Karpas-422 (cell line): ENCODE results near the gene SLC6A4. TPM values are rescaled to one million over a fixed set of nuclear protein-coding genes. Genes with fewer than 3 reads are reported as not detected.

Experiments
- DNase-seq: peaks from one replicate; pipeline ENCODE4 v3.0.0-alpha.2; 2015
- H2AFZ ChIP-seq: fragments of 200-600 bp; sonication (generic); 2 replicates; pipeline ENCODE4 v1.6.1; 2014; ENCODE audit warnings: antibody characterized with exemption, low read length, mixed read lengths
- H3K27ac ChIP-seq: fragments of 200-600 bp; sonication (generic); 2 replicates; pipeline ENCODE4 v1.5.1; 2014; ENCODE audit warnings: mild to moderate bottlenecking, low read length, moderate library complexity
- H3K27me3 ChIP-seq: fragments of 200-600 bp; sonication (generic); 2 replicates; pipeline ENCODE4 v1.6.1; 2014; ENCODE audit warnings: low read length, mixed read lengths
- H3K36me3 ChIP-seq: fragments of 200-600 bp; sonication (generic); 2 replicates; pipeline ENCODE4 v1.6.1; 2014; ENCODE audit warnings: low read length, mixed read lengths; ENCODE audit not compliant: insufficient read depth
- H3K4me1 ChIP-seq: fragments of 200-600 bp; sonication (generic); 2 replicates; pipeline ENCODE4 v1.6.1; 2014; ENCODE audit warnings: mild to moderate bottlenecking, low read length, mixed read lengths
- H3K4me2 ChIP-seq: fragments of 200-600 bp; sonication (generic); 2 replicates; pipeline ENCODE4 v1.6.1; 2014; ENCODE audit warnings: low read length, low read depth, mild to moderate bottlenecking; ENCODE audit not compliant: poor library complexity, severe bottlenecking
- H3K4me3 ChIP-seq: fragments of 200-600 bp; sonication (generic); 2 replicates; pipeline ENCODE4 v1.5.1; 2014; ENCODE audit warnings: mild to moderate bottlenecking, antibody characterized with exemption, low read length, mixed read lengths
- H3K79me2 ChIP-seq: fragments of 200-600 bp; sonication (generic); 2 replicates; pipeline ENCODE4 v1.6.1; 2014; ENCODE audit warnings: mild to moderate bottlenecking, low read length, mixed read lengths
- H3K9ac ChIP-seq: fragments of 200-600 bp; sonication (generic); 2 replicates; pipeline ENCODE4 v1.6.0; 2014; ENCODE audit warnings: low read length
- H3K9me2 ChIP-seq: fragments of 200-600 bp; sonication (generic), shearing (Covaris generic); replicated peaks from 2 replicates; pipeline ENCODE4 v1.6.0; 2014; ENCODE audit warnings: mild to moderate bottlenecking, low read length, moderate library complexity; ENCODE audit not compliant: insufficient read depth
- H3K9me3 ChIP-seq: fragments of 300-700, 200-600 bp; sonication (generic); 2 replicates; pipeline ENCODE4 v1.6.1; 2014; ENCODE audit warnings: low read length, mixed read lengths
- H4K20me1 ChIP-seq: fragments of 200-600 bp; sonication (generic); 2 replicates; pipeline ENCODE4 v1.6.1; 2014; ENCODE audit warnings: mild to moderate bottlenecking, antibody characterized with exemption, low read length, low read depth; ENCODE audit not compliant: insufficient read depth
- total RNA-seq: library from RNA; depleted of rRNA; stranded (reverse); fragments of >200 nt; shearing (Covaris generic); gene quantifications from 2 replicates; pipeline ENCODE4 v1.2.3, GENCODE V29; 2014; ENCODE audit warnings: low replicate concordance

Gene SLC6A4
- total RNA-seq, 1 experiment from 2014 or later: not detected

- Histone ChIP-seq H3K4me2 (no peak overlapping the region), H3K27ac (no peak overlapping the region), H3K9me3 (no peaks in the 10 kb centered on the region), H4K20me1 (no peaks in the 10 kb centered on the region), H3K79me2 (no peaks in the 10 kb centered on the region), H3K27me3 (no peaks in the 10 kb centered on the region), H3K36me3 (no peaks in the 10 kb centered on the region), H3K9ac (no peak overlapping the region), H3K4me1 (peaks cover 8% of the 10 kb centered on the region; the same call in 1 of the 2 replicates), H3K9me2 (no peaks in the 10 kb centered on the region), H3K4me3 (no peak overlapping the region), H2AFZ (no peak overlapping the region)
- no peak for DNase-seq
These were observed 2.0 kb upstream of the SLC6A4 start for GRCh38 chr17:30237296-30238002.

GRCh38 chr17:30236766-30237165 lies 1.3 kb upstream of the SLC6A4 start:
- no peaks in the 10 kb centered on the region for H3K36me3 ChIP-seq
- no peak overlapping the region for H3K4me2 ChIP-seq
- no peaks in the 10 kb centered on the region for H3K27me3 ChIP-seq
- no peak overlapping the region for H3K27ac ChIP-seq
- no peak overlapping the region for H3K9ac ChIP-seq
- no peaks in the 10 kb centered on the region for H3K9me2 ChIP-seq
- H3K79me2 ChIP-seq: no peaks in the 10 kb centered on the region
- peaks cover 8% of the 10 kb centered on the region; the same call in 1 of the 2 replicates for H3K4me1 ChIP-seq
- H3K9me3 ChIP-seq: no peaks in the 10 kb centered on the region
- H2AFZ ChIP-seq: no peak overlapping the region
- DNase-seq: no peak
- H3K4me3 ChIP-seq: no peak overlapping the region
- no peaks in the 10 kb centered on the region for H4K20me1 ChIP-seq

- H3K79me2 ChIP-seq: no peaks in the 10 kb centered on the region
- no peak overlapping the region for H3K4me3 ChIP-seq
- peaks cover 8% of the 10 kb centered on the region; the same call in 1 of the 2 replicates for H3K4me1 ChIP-seq
- no peaks in the 10 kb centered on the region for H4K20me1 ChIP-seq
- H3K27me3 ChIP-seq: no peaks in the 10 kb centered on the region
- no peak overlapping the region for H2AFZ ChIP-seq
- no peak for DNase-seq
- no peak overlapping the region for H3K9ac ChIP-seq
- no peaks in the 10 kb centered on the region for H3K9me3 ChIP-seq
- H3K4me2 ChIP-seq: no peak overlapping the region
- H3K27ac ChIP-seq: no peak overlapping the region
- H3K36me3 ChIP-seq: no peaks in the 10 kb centered on the region
- no peaks in the 10 kb centered on the region for H3K9me2 ChIP-seq
These were observed 764 bp upstream of the SLC6A4 start for GRCh38 chr17:30236297-30236624.

GRCh38 chr17:30234964-30235363 lies 533 bp downstream of the SLC6A4 start:
- Histone ChIP-seq H3K9ac (no peak overlapping the region), H3K4me2 (peak overlapping the region; percentile 7), H3K27ac (no peak overlapping the region), H3K79me2 (no peaks in the 10 kb centered on the region), H3K9me2 (no peaks in the 10 kb centered on the region), H3K27me3 (no peaks in the 10 kb centered on the region), H4K20me1 (no peaks in the 10 kb centered on the region), H3K4me3 (no peak overlapping the region), H3K4me1 (peaks cover 13% of the 10 kb centered on the region), H3K9me3 (no peaks in the 10 kb centered on the region), H3K36me3 (no peaks in the 10 kb centered on the region), H2AFZ (no peak overlapping the region)
- DNase-seq: peak; percentile 50

- DNase-seq: no peak
- H2AFZ ChIP-seq: no peak overlapping the region
- H3K4me3 ChIP-seq: no peak overlapping the region
- H3K4me1 ChIP-seq: peaks cover 13% of the 10 kb centered on the region
- H3K4me2 ChIP-seq: no peak overlapping the region
- no peaks in the 10 kb centered on the region for H3K36me3 ChIP-seq
- no peak overlapping the region for H3K27ac ChIP-seq
- H3K9ac ChIP-seq: no peak overlapping the region
- no peaks in the 10 kb centered on the region for H3K9me3 ChIP-seq
- no peaks in the 10 kb centered on the region for H3K27me3 ChIP-seq
- H3K79me2 ChIP-seq: no peaks in the 10 kb centered on the region
- H4K20me1 ChIP-seq: no peaks in the 10 kb centered on the region
- H3K9me2 ChIP-seq: no peaks in the 10 kb centered on the region
These were observed 1.2 kb downstream of the SLC6A4 start for GRCh38 chr17:30234296-30234695.

- Histone ChIP-seq H3K9me2 (no peaks in the 10 kb centered on the region), H3K9me3 (no peaks in the 10 kb centered on the region), H3K9ac (no peak overlapping the region), H3K4me3 (no peak overlapping the region), H3K36me3 (no peaks in the 10 kb centered on the region), H3K79me2 (no peaks in the 10 kb centered on the region), H3K4me1 (peaks cover 13% of the 10 kb centered on the region), H2AFZ (no peak overlapping the region), H4K20me1 (no peaks in the 10 kb centered on the region), H3K27ac (no peak overlapping the region), H3K4me2 (no peak overlapping the region), H3K27me3 (no peaks in the 10 kb centered on the region)
- DNase-seq: no peak
These were observed 2.6 kb downstream of the SLC6A4 start for GRCh38 chr17:30232824-30233427.

GRCh38 chr17:30232015-30232823 lies 3.3 kb downstream of the SLC6A4 start:
- Histone ChIP-seq H3K9me3 (no peaks in the 10 kb centered on the region), H3K27me3 (no peaks in the 10 kb centered on the region), H3K9me2 (no peaks in the 10 kb centered on the region), H3K27ac (no peak overlapping the region), H3K4me3 (no peak overlapping the region), H2AFZ (no peak overlapping the region), H3K79me2 (no peaks in the 10 kb centered on the region), H3K4me2 (no peak overlapping the region), H4K20me1 (no peaks in the 10 kb centered on the region), H3K36me3 (no peaks in the 10 kb centered on the region), H3K4me1 (peaks cover 13% of the 10 kb centered on the region), H3K9ac (no peak overlapping the region)
- no peak for DNase-seq

- no peak overlapping the region for H3K4me3 ChIP-seq
- H3K79me2 ChIP-seq: no peaks in the 10 kb centered on the region
- H3K4me2 ChIP-seq: no peak overlapping the region
- no peaks in the 10 kb centered on the region for H3K9me2 ChIP-seq
- DNase-seq: no peak
- H4K20me1 ChIP-seq: no peaks in the 10 kb centered on the region
- H3K9ac ChIP-seq: no peak overlapping the region
- H3K4me1 ChIP-seq: peaks cover 13% of the 10 kb centered on the region
- no peaks in the 10 kb centered on the region for H3K9me3 ChIP-seq
- no peak overlapping the region for H3K27ac ChIP-seq
- no peaks in the 10 kb centered on the region for H3K27me3 ChIP-seq
- peak overlapping the region; percentile 98 for H2AFZ ChIP-seq
- no peaks in the 10 kb centered on the region for H3K36me3 ChIP-seq
These were observed 4.8 kb downstream of the SLC6A4 start for GRCh38 chr17:30230596-30231125.
